NCI-H1105 (cell line): ENCODE measurements around the gene TMEM82.
"Not testable (repeated sequence)": the region's sequence is repeated elsewhere in the genome, so short reads cannot be mapped to it uniquely, and the experiment has no call there.

Experiments used
- DNase-seq: peaks from one replicate; lab custom pipeline; 2025; lab: John Stamatoyannopoulos, UW

The TMEM82 gene

GRCh38 chr1:15742339-15742801 is at the start of gene TMEM82:
Gene TMEM82 (plus strand): TSS chr1:15742499. CDS start chr1:15742560, 61 bp downstream.
- DNase-seq, result no peak

GRCh38 chr1:15693371-15693770 is 48.9 kb upstream of the TMEM82 start:
- no peak for DNase-seq

GRCh38 chr1:15696956-15697521 is 45.3 kb upstream of the TMEM82 start:
- DNase-seq, result no peak

GRCh38 chr1:15698201-15698600 is 44.1 kb upstream of the TMEM82 start:
- DNase-seq, result no peak

GRCh38 chr1:15699321-15699720 is 43.0 kb upstream of the TMEM82 start:
- DNase-seq, result not testable (repeated sequence)

GRCh38 chr1:15700508-15700907 is 41.8 kb upstream of the TMEM82 start:
- no peak for DNase-seq

- DNase-seq, result no peak
Observed at GRCh38 chr1:15701784-15702183, 40.5 kb upstream of the TMEM82 start.

- no peak for DNase-seq
Observed at GRCh38 chr1:15702722-15703550, 39.4 kb upstream of the TMEM82 start.

- no peak for DNase-seq
Observed at GRCh38 chr1:15703562-15703961, 38.7 kb upstream of the TMEM82 start.

GRCh38 chr1:15704526-15705183 is 37.6 kb upstream of the TMEM82 start:
- no peak for DNase-seq

- no peak for DNase-seq
Observed at GRCh38 chr1:15705184-15705566, 37.1 kb upstream of the TMEM82 start.

- no peak for DNase-seq
Observed at GRCh38 chr1:15706751-15707150, 35.5 kb upstream of the TMEM82 start.

- no peak for DNase-seq
Observed at GRCh38 chr1:15707239-15707925, 34.9 kb upstream of the TMEM82 start.

GRCh38 chr1:15708486-15709137 is 33.7 kb upstream of the TMEM82 start:
- no peak for DNase-seq

- DNase-seq, result no peak
Observed at GRCh38 chr1:15709226-15709625, 33.1 kb upstream of the TMEM82 start.

- no peak for DNase-seq
Observed at GRCh38 chr1:15712168-15712567, 30.1 kb upstream of the TMEM82 start.

GRCh38 chr1:15714406-15715136 is 27.7 kb upstream of the TMEM82 start:
- no peak for DNase-seq

GRCh38 chr1:15717418-15718125 is 24.7 kb upstream of the TMEM82 start:
- DNase-seq, result no peak

GRCh38 chr1:15718199-15718601 is 24.1 kb upstream of the TMEM82 start:
- no peak for DNase-seq

- no peak for DNase-seq
Observed at GRCh38 chr1:15719381-15720120, 22.7 kb upstream of the TMEM82 start.
